HG02973 (cell line): Measurements from ENCODE around the gene FKBP1C.
"Not testable (repeated sequence)": the region's sequence is repeated elsewhere in the genome, so short reads cannot be mapped to it uniquely, and the experiment has no call there.

ENCODE experiments used
- ATAC-seq: cut with Tn5 transposase; IDR thresholded peaks from one replicate; pipeline ENCODE4 v1.9.1; 2021; ENCODE audit warnings: moderate library complexity; ENCODE audit not compliant: unreplicated experiment

The FKBP1C gene

DNA sequence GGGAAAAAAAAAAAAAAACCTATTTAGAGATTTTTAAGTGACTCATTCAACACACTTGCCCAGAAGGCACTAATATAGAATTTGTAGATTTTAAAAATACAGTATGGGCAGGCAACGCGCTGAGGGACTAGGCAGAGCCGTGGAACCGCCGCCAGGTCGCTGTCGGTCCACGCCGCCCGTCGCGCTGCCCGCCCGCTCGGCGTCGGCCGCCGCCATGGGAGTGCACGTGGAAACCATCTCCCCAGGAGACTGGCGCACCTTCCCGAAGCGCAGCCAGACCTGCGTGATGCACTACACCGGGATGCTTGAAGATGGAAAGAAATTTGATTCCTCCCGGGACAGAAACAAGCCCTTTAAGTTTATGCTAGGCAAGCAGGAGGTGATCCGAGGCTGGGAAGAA, at the start of gene FKBP1C:
TSS of gene FKBP1C (plus strand) at position 127 of the 400 bp plus-strand sequence.
- ATAC-seq = not testable (repeated sequence)

DNA sequence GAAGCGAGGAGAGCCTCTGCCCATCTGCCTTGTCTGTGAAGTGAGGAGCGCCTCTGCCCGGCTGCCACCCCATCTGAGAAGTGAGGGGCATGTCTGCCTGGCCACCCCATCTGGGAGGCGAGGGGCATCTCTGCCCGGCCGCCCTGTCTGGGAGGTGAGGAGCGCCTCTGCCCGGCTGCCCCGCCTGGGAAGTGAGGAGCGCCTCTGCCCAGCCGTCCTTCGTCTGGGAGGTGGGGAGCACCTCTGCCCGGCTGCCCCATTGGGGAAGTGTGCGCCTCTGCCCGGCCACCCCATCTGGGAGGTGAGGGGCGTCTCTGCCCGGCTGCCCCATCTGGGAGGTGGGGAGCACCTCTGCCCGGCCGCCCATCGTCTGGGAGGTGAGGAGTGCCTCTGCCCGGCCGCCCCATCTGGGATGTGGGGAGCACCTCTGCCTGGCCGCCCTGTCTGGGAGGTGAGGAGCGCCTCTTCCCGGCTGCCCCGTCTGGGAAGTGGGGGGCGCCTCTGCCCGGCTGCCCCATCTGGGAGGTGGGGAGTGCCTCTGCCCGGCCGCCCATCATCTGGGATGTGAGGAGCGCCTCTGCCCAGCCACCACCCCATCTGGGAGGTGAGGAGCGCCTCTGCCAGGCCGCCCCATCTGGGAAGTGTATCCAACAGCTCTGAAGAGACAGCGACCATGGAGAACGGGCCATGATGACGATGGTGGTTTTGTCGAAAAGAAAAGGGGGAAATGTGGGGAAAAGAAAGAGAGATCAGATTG, 47.0 kb upstream of the FKBP1C start:
- ATAC-seq = not testable (repeated sequence)

DNA sequence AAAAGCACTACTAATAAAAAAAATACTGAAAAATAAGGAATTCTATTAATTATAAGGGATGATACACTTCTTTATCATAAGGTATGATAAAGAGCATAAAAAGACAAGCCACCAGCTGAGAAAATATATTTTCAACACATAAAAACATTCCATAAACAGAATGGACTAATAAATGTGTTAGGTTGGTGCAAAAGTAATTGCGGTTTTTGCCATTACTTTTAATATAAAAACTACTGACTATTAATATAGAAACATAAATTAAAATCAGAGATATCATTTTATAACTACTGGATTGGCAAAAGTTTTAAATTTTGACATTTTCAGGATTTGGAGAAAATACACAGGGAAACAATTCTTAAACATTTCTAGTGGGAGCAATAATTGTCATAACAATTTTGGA, 37.1 kb upstream of the FKBP1C start:
- ATAC-seq = no peak

DNA sequence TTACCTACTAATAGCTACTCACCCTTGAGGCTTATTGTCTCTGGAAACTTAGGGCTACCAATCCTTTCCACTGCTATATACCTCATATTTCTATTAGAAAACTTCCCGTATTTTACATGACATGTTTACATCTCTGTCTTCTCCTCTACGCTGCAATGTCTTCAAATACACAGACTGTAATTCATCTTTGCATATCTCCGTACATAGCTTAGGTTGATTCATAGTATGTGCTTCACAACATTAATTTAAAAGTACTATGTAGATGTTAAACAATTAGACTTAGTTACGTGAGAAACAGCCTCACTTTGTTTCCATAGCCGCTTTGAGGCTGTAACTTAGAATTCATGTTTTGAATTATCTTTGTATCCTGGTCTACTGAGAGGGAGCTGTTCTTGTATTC, 35.1 kb upstream of the FKBP1C start:
- ATAC-seq = no peak

DNA sequence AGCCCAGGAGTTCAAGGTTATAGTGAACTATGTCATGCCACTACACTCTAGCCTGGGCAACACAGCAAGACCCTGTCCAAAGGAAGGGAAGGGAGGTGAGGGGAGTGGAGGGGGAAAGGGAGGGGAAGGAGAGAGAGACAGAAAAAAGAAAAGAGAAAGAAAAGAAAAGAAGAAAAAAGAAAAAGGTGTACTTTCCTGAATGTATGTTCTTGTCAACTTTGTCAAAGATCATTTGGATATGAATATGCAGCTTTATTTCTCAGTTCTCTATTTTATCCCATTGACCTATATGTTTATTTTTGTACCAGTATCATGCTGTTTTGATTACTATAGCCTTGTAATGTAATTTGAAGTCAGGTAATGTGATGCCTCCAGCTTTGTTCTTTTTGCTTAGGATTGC, 30.9 kb upstream of the FKBP1C start:
- no peak for ATAC-seq

DNA sequence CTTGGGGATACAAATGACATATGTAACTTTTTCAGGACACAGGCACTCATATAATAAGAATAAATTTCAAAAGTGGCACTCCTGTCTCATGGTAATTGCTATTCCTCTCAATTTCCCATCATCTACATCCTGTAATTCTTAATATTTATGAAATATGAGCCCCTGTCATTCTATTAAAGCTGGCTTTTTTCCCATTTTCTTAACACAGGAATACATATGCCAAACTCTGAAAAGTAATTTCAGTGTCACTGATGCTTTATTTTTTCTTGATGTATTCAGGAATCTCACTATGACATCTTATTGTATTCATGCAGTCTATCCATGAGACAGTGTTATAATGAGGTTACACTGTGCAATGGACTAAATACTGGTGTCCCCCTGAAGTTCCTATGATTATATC, 24.3 kb upstream of the FKBP1C start:
- ATAC-seq = no peak

DNA sequence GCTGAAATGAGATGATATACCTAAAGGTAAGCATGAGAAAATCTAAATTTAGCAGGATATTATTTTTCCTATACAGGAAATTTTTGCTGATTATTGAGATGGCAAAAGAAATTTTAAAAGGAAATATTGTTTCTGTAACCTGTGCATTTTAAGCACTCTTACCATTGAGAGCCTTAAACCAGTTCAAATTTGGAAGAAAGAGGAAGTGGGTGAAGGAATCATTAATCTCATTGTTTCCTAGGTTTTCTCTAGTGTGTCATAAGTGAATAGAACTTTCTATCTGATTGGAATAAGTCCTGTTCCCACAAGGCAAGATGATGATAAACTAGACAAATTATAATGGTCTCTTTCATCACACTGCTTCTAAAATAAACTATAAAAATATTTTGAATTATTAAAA, 22.4 kb upstream of the FKBP1C start:
- no peak for ATAC-seq

DNA sequence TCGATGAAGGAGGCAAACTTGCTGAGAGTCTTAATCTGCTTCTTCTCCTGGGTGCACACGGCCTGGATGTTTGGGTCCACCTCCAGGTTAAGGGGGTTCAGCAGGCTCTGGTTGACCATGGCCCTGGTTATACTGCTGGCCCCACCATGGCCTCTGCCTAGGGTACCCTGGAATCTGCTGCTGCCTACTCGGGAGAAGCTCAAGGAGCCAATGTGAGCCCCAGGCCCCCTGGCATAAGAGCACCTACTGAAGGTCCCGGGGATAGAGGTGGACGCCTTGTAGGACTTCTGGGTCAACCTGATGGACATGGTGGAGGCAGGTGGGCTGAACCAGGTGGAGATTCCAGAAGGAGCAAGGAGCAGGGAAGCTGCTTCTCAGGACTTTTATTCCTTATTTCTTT, 17.9 kb upstream of the FKBP1C start:
- no peak for ATAC-seq

DNA sequence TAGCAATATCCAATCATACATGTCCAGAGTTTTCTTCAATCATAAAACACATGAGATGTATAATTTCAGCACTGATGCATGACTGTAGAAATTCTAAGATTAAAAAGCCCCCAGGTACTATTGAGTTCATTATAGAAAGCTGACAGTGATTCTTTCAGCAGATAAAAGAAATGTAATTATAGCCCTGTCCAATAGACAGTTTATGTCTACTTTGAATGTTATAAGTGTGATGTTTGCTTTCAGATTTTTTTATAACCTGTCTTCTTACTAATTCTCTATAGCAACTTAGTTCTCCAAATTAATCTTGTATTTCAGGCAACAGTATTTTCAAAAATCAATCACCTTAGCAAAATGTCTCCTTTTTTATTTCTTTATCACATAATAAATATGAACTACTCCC, 13.5 kb upstream of the FKBP1C start:
- no peak for ATAC-seq

DNA sequence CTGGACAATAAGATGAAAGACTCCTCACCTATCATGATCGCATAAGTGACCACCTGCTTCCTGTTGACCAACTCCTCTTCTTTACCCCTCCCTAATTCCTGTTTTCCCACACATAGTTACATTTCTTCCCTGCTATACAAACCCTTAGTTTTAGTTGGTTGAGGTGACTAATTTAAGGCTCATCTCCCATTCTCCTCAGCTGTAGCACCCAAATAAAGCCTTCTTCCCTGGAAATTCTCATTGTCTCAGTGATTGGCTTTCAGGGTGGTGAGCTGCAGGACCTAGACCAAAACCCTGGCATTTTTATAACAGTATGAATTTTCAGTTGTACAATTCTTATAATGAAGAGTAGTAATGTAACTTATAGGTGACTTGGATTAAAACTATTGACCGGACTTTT, 2.1 kb downstream of the FKBP1C start:
- no peak for ATAC-seq

DNA sequence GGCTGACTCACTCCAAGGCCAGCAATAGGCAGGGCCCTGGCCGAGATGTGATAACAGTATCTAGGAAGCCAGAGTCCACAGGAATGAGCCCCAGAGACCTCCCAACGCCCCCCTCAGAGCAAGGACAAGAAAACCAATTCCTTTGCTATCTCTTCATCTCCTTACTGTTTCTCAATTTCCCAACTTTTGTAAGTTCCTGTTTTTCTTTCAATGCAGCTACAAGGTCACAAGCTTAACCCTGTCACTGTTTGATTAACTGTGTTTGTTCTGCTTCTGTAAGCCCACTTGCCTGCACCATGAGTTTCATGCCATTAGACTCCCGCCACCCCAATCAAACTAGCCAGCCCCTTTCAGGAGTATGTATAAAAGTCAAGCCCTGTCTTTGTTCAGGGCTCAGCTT, 3.5 kb downstream of the FKBP1C start:
- no peak for ATAC-seq

DNA sequence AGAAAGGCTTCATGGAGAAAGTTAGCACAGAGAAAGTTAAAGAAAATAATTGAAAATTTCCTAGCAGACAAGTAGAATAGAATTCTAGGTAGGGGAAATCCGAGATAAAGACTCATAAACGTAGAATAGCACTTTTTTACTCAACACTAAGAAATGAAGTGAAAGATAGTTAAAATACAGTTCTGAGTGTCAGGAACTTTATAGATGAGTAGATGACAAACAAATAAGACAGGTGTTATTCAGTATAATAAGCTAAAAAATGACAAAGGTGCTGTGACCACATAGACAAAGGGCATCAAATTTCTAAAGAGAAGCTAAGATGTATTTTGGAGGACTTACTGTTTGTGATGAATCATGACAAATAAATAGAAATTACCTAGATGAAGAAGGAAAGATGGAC, 12.9 kb downstream of the FKBP1C start:
- ATAC-seq = no peak

DNA sequence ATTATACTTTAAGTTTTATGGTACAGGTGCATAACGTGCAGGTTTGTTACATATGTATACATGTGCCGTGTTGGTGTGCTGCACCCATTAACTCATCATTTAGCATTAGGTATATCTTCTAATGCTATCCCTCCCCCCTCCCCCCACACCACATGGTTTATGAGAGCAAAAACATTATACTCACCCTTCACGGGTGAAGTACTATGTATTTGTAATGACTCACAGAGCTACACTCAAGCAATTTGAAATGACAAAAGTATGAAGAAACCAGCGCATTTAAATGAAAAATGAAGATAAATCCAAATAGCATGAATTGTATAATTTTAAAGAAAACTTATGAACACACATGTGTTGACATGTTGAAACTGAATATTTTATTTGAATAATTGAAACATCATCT, 14.7 kb downstream of the FKBP1C start:
- not testable (repeated sequence) for ATAC-seq

DNA sequence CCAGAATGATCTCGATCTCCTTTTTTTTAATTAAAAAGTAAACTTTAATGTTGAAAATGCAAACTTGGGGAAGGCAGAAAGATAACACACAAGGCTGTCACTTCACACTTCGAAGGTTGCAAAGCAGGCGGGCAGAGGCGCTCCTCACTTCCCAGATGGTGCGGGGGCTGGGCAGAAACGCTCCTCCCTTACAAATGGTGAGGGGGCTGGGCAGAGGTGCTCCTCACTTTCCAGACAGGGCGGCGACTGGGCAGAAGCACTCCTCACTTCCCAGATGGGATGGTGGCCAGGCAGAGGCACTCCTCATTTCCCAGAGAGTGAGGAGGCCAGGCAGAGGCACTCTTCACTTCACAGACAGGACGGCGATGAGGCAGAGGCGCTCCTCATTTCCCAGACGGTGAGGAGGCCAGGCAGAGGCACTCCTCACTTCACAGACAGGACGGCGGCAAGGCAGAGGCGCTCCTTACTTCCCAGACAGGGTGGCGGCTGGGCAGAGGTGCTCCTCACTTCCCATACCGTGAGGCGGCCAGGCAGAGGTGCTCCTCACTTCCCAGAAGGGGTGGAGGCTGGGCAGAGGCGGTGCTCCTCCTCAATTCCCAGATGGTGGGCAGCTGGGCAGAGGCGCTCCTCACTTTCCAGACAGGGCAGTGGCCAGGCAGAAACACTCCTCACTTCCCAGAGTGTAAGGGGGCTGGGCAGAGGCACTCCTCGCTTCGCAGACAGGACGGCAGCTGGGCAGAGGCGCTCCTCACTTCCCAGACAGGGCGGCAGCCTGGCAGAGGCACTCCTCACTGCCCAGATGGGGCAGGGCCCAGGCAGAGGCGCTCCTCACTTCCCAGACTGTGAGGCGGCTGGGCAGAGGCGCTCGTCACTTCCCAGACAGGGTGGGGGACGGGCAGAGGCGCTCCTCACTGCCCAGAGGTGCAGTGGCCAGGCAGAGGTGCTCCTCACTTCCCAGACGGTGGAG, 16.9 kb downstream of the FKBP1C start:
- not testable (repeated sequence) for ATAC-seq

DNA sequence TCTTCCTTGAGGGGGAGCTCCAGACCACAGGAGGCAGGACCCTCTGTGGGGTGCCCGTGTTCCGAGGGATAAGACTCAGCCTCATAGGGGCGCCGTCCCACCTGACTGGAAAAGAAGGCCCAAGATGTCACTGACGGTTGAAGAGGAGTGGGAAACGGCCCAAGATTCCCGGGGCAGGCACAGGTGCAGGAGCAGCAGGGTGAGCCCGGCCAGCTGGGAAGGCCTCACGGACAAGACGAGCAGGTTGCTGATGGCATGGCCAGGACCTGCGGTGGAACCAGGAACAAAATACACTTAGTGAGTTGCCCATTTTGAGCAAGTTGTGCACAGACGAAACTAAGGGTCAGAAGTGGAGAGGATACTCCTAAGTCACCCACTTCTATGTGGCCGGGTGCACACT, 18.8 kb downstream of the FKBP1C start:
- not testable (repeated sequence) for ATAC-seq

DNA sequence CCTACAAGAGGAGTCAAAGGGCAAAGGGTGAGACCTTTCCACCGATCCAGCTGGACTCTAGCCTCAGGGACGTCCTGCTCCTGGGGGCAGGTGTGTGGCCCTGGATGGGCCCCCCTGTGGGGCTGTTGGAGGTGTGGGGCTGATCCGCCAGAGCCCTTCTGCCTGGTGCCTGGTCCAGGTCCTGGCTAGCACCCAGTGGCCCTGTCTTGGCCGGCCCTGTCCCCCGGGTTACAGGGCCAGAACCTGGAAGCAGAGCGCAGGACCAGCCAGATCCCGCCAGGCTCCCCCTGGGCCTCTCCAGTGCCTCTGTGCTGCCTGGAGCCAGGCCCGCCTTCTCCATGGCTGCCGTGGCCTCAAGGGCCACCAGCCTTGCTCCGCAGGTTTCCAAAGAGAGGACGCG, 19.2 kb downstream of the FKBP1C start:
- ATAC-seq = not testable (repeated sequence)

DNA sequence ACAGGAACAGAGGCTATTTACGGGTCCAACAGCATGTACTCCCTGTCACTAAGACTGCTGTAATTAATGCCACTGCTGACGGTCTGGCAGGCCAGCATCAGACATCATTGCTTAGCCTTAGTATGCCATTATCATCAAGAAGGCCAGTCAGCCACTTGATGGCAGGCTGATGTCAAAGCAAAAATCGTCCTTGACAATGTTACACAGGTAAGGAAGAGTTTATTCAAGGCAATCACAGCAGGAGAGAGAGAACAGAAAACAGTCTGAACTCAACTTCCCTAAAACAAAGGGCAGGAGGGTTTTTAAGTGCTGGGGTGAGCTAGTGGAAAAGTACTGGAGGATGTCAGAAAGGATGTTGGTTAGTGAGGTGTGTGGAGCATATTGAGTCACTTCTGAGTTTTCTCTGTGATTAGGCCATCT, 25.1 kb downstream of the FKBP1C start:
- ATAC-seq = peak; percentile 60

DNA sequence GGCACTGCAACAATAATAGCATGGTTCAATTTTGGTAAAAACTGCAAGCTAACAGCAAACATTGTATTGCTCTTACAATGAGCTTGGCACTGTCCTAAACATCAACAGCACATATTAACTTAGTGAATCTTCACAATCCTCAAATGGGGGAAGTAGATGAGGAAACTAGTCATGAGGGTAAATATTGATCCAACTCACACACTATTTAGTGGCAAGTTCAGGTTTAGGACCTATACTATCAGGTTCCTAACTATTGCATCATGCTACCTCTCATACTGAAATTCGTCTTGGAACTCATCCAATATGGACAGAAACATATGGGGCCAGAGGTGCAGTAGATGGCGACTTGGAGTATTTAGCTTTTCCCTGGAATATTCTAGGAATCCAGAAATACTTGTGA, 34.2 kb downstream of the FKBP1C start:
- ATAC-seq = no peak

DNA sequence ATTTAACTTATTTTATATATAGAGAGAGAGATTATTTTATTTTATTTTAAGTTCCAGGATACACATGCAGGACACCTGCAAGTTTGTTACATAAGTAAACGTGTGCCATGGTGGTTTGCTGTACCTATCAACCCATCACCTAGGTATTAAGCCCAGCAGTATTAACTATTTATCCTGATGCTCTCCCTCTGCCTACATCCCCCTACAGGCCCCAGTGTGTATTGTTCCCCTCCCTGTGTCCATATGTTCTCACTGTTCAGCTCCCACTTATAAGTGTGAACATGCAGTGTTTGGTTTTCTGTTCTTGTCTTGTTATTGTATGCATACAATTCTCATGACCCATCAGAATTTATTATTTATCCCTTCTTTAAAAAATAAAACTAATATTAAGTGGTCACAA, 34.6 kb downstream of the FKBP1C start:
- ATAC-seq = peak; percentile 70

DNA sequence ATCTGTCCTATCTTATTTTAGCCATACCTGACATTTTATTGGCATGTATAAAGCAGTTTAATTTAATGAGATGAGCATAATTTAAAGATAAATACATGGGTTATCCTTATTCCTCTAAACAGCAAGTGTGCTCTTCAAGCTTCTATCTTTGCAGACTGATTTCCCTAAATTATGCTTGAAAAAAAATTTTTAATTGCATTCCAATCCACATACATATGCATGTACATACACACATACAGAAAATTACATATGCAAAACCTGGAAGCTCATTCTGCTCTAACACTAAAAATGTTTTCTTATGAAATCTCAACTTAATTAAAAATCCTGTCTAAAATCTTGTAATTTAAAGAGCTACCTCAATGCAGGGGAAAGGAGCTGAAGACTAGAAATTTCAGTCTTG, 35.3 kb downstream of the FKBP1C start:
- no peak for ATAC-seq

DNA sequence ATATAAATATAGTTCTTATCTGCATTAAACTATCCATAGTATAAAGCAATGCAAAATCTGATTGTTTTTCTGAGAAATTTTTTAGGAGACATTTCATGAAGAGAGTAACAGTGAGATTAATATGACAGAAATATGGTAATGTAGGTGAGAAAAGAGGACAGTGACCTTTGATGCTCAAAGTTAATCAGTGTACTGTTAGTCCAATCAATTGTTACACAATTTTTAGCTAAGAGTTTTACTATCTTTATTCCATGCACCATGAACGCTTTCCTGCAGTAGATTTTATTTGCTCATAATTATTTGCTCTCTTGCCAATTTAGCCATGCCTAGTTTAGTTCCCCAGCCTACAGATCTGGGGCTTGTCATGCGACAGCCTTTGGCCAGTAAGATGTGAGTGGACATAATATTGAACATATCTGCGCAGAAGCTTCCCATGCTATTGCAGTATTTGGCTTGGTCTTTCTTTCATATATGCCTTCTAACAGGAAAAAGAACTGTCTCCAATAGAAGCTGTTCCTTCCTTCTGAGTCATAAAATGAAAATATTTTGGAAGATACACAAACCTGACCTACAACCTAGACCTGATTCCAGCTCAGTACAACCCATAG, 38.7 kb downstream of the FKBP1C start:
- ATAC-seq = no peak

DNA sequence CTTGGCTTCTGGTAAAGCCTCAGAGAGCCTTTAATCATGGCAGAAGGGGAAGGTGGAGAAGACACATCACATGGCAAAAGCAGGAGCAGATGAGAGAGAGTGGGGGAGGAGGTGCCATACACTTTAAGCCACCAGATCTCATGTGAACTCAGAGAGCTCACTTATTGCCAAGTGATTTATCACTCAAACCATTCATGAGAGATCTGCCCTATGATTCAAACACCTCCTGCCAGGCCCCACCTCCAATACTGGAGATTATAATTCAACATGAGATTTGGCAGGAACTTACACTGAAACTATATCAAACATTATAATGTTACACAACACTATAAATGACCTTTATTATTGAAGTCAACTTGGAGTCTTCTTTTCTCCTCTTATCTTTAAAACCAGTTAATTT, 47.9 kb downstream of the FKBP1C start:
- no peak for ATAC-seq
